ENCODE data around the gene GNAO1. TPM values are rescaled to one million over a fixed set of nuclear protein-coding genes. Genes with fewer than 3 reads are reported as not detected.

Gene GNAO1
- total RNA-seq, 1 experiment from 2014 or later, result 5.8 TPM

DNA sequence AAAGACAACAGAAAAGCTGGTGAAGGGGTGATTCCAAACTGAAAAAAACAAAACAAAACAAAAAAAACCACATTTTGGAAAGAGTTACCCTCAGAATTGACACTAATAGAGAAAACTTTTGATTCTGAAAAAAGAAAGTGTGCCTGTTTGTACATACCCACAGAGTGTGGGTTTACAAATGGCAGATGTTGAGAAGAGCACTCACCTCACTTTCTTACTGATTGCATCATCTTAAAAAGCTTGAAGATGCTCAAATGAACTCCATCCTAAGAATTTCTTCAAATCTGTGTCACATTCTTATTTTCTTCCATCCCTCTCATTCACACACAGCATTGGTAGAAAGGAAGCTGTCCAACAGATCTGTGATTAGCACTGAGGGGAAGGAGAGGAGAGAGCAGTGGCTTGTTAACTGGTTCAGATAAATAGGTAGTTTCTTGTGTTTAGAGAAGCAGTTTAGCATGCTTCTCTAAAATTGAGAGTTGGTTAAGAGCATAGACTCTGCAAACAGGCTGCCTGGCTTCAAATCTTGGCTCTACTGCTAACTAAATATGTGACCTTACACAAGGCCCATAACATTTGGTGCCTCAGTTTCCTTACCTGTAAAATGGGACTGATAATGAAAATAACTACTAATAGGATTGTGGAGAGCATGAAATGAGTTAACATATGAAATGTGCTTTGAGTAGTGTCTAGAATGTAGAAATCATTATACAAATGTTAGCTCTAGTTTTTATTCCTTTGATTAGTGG lies 6.9 kb downstream of the GNAO1 start:
- no peak for DNase-seq (ENCODE audit: low read depth)

DNA sequence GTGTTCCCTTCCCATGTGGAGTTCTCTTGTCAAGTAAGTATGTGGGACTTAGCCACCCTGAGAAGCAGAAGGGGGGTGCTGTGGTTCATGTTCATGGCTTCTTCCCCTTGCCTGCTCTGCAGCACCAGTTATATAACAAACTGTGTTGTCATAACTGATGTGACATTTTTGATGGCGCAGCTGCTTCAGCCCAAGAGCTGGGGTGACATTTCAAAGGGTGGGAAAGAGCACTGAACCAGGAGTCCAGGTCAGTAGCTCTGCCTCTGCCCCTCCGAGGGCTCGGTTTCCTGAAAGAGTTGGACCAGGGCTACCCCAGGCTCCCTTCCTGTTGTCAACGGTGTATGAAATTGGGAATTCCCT lies 7.4 kb downstream of the GNAO1 start:
- no peak for DNase-seq (ENCODE audit: low read depth)

DNA sequence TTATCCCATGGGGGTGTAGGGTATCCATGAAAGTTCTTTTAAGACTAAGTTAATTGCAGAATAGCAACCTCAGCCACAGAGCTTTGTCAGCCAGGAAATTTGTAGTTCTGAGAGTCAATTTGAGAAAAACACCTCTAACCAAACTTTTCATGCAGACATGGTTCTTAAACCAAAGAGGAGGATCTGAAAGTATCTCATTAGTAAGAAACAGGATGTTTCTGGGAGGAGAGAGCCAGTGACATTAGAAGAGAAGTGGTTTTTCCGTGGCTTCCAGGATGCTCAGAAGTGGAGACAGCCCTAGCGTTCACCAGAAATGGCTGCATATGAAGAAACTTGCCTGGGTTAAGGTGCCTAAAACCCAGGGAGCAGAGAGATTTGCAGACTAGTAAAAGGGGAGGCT lies 7.9 kb downstream of the GNAO1 start:
- DNase-seq (ENCODE audit: low read depth), result no peak

DNA sequence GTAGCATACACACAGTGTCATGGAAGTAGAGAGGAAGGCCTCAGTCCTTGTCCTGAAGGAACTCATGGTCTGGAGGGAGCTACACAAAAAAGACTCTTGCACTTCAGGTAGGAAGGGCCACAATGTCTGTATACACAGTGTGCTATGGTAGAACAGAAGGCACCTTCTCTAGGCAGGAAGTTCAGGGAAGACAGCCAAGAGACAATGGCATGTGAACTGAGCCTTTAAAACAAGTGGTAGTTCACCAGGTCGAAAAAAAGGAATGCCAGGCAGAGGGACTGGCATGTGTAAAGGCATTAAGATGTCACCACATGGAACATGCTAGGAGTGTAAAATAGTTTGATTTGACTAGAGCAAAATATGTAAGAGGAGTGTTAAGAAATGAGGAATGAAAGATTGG lies 9.7 kb downstream of the GNAO1 start:
- no peak for DNase-seq (ENCODE audit: low read depth)

DNA sequence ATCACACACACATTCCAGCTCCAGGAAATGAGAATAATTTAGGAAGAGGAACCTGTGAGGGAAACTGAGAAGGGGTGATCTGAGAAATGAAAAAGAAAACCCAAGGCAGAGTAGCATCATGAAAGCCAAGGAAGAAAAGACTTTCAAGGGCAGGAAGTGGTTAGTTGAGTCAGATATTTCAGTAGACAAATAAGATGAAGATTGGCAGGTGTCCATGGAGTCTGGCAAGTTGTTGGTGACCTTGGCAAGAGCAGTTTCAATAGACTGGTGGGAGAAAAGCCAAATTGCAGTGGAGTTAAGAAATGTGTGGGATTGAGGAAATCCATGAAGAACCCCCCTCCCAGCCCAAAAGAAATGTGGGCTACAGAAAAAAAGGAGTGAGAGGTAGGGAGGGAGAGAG lies 10.7 kb downstream of the GNAO1 start:
- peak; percentile 54 for DNase-seq (ENCODE audit: low read depth)

DNA sequence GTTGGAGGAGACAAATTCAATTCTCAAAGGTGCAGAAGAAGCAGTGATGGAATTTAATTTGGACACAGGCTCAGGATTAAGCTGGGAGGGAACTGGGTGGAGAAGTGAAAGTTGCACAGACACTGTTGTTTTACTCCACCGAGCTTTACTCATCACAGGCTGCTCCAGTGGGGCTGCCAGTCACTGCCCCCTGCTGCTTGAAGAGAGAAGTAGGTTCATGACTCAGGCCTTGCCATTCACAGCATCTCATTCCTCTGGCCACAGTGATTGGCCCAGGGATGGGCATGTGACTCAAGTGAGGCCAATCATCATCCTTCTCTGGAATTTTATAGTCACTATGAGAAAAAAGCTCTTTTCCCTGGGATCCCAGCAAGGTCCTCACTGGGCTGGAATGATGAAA lies 11.8 kb downstream of the GNAO1 start:
- DNase-seq (ENCODE audit: low read depth), result peak; percentile 75

DNA sequence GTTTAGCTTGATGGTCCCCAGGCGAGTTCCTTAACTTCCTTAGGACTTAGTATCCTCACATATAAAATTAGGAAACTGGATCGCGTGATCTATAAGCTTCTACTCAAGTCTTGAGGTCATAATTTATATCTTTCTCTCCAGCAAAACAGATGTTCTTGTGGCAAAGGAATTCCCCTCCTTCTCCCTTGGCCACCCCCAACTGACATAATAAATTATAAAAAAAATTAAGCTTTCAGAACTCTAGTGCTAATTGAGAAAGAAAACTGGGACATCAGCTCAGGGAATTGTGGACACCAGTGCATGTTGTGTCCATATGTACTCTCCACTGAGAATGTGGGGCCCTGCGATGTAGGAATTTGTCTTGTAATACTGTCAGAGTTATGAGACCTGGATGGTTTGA lies 13.5 kb downstream of the GNAO1 start:
- DNase-seq (ENCODE audit: low read depth), result no peak

DNA sequence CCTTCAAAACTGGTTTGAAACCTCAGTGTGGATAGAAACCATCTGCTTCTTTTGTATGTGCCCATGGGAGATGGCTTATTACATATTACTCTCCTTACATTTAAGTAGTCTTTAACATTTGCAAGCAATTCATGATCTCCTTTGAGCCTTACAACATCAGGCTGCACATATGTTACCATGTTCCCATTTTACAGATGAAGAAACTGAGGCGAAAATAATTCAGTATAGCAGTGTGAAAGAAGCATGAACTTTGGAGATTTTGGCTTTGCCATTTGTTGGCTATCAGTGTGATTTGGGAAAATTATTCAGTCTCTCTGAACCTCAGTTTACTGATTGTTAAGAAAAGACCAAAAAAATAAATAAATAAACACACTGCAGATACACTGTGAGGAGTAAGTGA lies 15.7 kb downstream of the GNAO1 start:
- DNase-seq (ENCODE audit: low read depth), result no peak

DNA sequence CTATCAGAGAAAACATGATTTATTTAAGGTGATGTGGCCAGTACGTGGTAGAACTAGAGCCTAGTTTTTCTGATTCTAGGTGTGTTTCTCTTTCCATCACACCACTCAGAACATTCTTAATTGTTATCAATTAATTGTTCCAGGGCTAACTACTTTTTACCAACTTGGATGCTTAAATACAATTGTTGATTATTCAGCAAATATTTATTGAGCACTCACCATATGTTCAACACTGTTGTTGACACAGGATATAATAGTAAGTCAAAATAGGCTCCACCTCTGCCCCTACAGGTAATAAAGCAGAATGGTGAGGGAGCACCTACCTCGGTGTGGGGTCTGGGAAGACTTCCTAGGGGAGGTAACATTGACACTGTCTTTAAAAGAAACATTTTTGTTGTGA lies 16.1 kb downstream of the GNAO1 start:
- DNase-seq (ENCODE audit: low read depth), result no peak

DNA sequence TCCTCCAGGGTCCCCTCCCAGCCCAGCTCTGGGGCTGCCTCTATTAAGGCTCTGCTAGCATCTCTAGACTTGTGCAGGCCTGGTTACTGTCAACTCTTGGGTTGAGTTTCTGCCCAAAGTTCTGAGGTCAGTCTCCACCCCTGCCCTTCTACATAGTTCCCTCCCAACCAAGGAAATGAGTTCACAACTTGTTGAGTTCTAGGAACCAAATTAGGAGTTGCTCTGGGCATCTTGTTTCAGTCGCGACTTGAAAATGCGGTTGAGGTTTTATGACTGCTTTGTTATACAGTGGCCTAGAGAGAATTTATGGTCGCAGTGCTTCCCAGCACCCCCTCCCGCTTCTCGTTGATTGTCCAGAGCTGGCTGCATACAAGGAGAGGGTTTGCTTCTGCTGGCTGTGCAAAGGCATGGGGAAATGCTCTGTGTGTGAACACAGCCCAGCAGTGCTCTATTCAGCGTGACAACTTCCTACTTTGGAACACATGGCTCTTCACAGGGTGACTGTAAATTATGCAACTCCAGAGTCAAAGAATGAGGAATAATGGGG lies 20.2 kb downstream of the GNAO1 start:
- DNase-seq (ENCODE audit: low read depth), result no peak

DNA sequence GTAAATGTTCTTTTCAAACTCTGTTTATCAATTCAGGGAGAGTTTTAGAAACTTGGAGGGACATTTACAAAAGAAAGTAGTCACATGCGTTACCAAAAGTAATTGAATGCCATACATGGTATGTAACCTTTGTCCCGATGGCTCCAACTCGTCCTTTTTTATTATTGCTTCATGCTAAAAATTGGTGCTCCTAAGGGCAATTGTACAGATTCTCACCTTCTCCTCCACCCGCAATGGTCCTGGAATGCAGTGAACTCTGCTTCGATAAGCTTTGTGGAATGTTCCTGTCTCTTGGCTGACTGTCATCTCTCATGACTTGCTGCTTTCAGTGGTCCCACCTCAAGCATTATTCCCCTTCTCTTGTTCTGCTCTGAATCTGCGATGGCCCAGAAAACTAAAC lies 20.9 kb downstream of the GNAO1 start:
- no peak for DNase-seq (ENCODE audit: low read depth)

DNA sequence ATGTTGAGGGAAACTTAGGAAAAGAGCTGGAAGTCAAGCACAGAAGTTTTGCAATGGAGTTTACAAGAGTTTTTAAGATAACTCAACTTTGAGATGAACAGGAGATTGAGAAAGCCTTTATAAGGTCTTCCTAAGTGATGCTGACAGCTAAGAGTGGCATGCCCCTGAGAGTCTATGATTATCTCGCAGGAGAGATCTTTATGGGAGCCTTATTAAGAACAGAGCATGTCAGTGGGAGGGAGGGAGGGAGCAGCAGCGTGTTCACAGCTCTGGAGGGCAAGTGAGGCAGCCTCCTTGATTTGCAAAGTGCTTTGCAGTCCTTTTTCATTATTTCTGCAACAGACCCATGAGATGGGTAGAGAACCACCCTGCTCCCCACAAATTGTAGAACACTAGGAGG lies 30.7 kb downstream of the GNAO1 start:
- no peak for DNase-seq (ENCODE audit: low read depth)

DNA sequence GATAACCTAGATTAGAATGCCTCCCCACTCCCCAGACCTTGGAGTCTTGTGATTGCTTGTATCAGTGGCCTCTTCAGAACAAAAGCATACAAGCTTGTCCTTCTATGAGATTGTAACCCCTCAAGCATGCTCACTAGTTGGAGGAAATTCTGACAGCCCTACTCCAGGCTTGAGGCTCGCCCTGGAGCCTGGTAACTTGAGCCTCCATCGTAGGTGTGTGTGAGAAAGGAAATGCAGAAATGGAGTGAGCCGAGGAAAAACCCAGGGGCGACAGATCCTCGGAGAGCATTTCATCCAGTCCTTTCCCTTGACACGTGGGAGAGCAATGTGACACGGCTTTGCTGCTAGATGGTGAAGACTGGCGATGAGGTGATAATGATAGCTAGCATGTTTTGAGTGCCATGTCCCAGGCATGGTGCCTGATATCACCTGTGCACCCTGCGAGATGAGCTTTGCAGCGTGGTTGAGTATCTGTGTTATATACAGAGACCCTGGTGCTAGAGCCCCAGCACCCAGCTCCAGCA lies 31.2 kb downstream of the GNAO1 start:
- no peak for DNase-seq (ENCODE audit: low read depth)

DNA sequence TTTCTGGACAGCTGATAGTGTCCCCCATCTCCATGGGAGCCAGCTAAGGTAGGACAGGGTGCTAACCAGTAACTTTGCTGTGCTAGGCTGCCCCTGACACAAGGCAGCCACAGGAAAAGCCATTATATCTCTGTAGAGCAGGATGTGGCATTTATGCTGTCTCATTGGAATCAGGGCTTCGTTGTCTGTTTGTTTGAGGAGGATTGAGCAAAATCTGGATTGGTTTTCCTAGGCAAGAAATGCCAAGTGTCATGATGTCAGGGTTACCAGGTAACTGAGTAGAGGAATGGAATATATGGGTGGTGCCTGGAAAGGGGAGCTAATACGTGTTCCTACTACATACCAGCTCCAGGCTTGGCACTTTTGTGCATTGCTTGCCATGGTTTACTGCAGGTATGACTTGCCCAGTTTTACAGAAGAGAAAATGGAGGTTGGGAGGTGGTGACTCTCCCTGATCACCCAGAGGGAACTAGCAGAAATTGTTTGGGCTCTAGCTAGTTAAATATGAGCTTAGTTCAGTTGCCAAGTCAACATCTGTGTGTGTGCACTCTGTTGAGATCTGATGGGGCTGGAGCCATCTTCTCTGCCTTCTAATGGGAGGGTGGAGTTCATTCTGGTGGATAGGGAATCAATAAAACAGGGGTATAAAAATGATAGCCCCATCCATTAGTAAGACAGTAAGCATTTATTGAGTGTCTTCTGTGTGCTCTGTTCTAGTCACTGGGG lies 33.9 kb downstream of the GNAO1 start:
- no peak for DNase-seq (ENCODE audit: low read depth)

DNA sequence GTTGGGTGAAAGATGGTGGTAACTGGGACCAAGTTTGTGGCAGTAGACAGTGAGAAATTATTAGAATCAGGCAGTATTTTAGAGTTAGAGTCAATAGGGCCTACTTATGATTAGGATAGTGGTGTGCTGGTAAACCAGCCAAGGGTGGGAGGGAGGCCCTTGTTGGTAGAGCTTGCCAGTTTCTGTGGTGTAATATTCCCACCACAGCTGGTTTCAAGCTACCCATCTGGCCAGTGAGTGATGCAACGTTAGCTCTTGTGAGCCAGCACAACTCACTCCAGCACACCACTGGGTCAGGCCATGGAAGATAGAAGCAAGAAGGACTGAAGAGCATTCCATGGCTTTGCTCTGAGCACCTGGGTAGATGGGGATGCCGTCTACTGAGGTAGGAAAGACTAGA lies 34.9 kb downstream of the GNAO1 start:
- no peak for DNase-seq (ENCODE audit: low read depth)

DNA sequence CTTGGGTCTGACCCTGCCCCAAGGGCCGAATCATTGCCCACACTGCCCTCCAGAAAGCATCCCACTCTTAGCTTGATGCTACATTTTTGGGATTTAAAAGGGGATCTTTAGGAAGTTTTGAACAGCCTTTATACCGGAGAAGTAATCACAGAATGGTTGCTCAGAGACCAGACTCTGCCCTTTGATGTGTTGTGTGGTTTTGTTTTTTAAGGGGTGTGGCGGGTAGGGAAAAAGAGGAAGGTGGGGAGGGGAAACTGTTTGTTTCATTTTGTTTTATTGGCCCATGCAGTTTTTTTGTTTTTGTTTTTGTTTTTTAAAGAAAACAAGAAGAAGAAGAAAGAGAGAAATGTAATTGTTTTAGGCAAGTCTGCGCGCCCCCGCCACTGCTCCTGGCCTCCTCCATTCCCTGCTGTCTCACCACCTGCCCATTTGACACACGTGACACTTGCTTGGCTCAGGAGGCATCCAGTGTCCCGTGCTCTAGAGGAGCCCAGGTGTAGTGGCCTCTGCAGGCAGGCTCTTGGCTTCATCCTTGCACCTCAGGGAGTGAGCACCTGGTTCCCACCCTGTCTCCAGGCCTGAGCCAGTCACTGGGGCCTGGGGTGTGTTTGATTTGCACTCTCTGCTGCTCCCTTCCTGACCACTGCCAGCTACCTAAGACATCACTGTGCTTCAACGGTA lies 35.7 kb downstream of the GNAO1 start:
- DNase-seq (ENCODE audit: low read depth), result no peak

DNA sequence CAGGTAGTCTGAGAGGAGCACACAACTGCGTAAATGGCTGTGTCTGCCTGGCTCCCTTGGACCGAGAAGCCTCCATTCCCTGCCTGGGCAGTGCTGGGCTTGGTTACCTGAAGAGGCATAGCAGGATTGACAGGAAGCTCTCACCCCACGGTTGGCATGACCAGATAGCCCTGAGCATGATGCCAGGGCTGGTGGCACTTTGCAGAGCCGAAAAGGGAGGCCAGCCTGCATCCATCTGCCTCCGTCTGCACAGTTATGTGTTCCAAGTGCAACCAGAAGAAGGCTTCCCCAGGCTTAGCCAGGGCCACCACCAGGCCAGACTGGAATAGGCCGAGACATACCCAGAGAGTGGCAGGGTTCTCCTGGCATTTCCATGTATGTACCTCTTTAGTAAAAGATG lies 36.6 kb downstream of the GNAO1 start:
- no peak for DNase-seq (ENCODE audit: low read depth)

DNA sequence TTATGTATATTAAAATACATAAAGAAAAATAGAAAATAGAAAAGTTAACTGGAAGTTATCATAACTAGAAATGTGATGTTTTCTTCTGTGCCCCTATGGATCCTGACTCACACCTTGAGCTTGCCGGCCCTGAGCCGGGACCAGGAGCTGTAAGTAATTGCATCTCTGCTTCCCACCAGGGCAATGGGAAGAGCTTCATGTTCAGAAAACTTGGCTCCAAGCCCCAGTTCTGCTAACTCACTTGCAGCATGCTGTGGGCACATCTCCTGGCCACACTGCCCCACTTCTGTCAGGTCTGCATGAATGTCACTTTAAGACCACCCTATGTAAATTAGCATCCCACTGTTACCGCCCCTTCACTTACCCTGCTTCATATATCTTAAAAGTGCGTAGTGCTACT lies 37.2 kb downstream of the GNAO1 start:
- DNase-seq (ENCODE audit: low read depth), result no peak

DNA sequence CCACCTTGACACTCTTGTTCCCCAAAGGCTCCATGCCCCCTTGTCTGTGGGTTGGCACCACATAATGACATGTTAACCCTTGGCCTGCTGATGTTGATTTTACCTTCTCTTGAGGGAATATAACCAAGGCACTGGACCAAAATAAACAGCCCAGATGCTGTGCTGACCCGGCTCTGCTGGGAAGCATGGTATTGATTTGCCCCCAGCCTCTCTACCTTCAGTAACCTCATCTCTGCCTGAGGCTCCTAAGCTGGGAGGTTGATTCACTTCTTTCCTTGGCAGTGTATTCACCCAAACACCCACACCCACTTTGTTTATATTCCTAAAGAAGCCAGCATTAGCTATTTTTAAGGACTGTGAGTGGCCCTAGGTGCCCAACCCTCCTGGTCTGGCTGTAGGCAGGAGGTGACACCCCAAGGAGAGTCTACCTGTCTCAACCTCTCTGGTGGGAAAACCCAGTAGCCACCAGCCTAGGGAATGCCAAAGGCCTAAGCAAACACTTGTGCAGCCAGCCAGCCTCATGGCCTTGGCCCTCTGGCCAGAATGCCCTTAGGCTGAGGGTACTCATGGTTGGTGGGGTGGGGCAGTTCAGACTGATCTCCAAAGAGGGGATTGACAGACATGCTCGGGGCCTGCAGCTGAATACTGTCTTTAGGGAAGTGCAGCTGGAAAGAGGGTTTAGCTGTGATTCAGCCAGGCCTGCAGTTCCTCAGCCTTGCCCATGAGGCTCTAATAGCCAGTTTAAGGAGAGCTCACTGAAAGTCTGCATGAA lies 42.7 kb downstream of the GNAO1 start:
- DNase-seq (ENCODE audit: low read depth), result no peak

DNA sequence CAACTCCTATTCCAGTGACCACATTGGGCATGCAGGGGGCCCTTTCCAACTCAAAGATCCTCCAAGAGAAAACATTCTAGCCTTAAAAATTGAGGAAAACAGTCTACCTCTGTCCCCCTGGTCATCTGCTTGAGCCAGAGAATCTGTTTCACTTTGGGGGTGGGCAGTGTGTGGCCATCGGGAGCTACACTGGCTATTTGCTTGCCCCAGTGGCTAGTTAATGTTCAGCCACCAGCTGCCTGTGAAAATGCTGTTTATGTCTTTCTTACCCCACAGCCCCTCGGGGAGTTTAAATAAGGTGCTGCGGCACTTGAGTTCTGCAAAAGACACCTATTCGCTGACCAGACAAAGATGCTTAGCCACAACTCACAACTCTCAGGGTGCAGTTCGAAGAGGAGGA lies 43.4 kb downstream of the GNAO1 start:
- DNase-seq (ENCODE audit: low read depth), result no peak

DNA sequence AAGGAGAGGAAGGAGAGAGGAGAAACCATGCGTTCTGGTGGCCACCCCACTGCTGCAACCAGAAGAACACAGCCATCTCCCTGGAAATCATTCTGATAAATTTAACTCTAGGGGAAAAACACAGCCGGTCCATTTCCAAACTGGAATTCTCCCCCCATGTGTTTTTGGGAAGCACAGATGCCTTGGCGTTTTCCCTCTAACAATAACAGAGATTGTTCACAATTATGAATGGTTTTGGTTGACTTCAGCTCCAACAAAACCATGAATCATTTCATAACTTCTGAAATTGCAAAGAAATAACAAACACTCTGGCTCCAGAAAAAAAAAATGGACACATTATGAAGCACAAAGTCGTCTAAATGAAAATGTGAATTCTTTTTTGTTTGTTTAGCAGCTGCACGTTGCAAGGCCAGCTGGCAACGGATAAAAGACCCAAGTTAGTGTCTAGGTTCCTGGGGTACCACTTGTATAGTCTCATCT lies 46.2 kb downstream of the GNAO1 start:
- no peak for DNase-seq (ENCODE audit: low read depth)

DNA sequence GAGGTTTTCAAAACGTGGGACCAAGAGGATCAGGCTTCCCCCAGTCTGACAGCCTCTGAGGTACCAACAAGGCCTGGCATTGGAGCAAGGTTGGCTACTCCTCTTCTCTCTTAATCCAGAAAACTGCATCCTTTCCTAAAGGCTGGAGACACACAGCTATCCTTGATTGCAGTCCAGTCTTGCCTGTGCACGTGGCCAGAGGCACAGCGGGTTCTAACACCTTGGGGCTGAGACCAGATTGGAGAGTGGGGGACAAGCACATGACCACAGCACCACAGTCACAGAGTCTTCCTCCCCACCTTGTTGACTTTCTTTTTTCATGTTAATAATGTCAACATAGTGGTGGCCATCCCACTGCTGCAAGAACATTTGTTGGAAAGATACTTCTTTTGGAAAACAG lies 46.9 kb downstream of the GNAO1 start:
- no peak for DNase-seq (ENCODE audit: low read depth)
